ENCODE data around the gene HABP2.

HABP2 gene

GRCh38 chr10:113620936-113621335 lies 68.1 kb downstream of the HABP2 start:
- Histone ChIP-seq H3K79me2 (ENCODE audit: insufficient read depth, low read length) (no peaks in the 10 kb centered on the region), H3K4me2 (ENCODE audit: low read depth, low read length, poor library complexity, severe bottlenecking) (no peak overlapping the region), H3K27me3 (ENCODE audit: low read length) (no peaks in the 10 kb centered on the region), H3F3A (ENCODE audit: insufficient read depth) (no peaks in the 10 kb centered on the region), H3K4me3 (ENCODE audit: insufficient read depth, low read length, poor library complexity, severe bottlenecking) (no peak overlapping the region), H3K9ac (ENCODE audit: low read length) (no peak overlapping the region), H3K27ac (ENCODE audit: low read depth, low read length) (no peak overlapping the region), H4K20me1 (ENCODE audit: low read depth, low read length) (no peaks in the 10 kb centered on the region), H2AFZ (ENCODE audit: low read depth, low read length, severe bottlenecking) (no peak overlapping the region), H3K9me2 (replicated peaks; ENCODE audit: insufficient read depth, low read length) (no peaks in the 10 kb centered on the region), H3K9me3 (ENCODE audit: insufficient read depth, low read length) (no peaks in the 10 kb centered on the region), H3K36me3 (ENCODE audit: low read length) (no peaks in the 10 kb centered on the region)
- TF ChIP-seq CTCF (IDR thresholded peaks at IDR 0.05; ENCODE audit: insufficient read depth, low read length, poor library complexity, severe bottlenecking) (no peak), EZH2phosphoT487 (conservative IDR thresholded peaks at IDR 0.05; ENCODE audit: low read length) (no peak)

- no peak overlapping the region for H3K27ac ChIP-seq (ENCODE audit: low read depth, low read length)
- H3K79me2 ChIP-seq (ENCODE audit: insufficient read depth, low read length) = no peaks in the 10 kb centered on the region
- no peaks in the 10 kb centered on the region for H3F3A ChIP-seq (ENCODE audit: insufficient read depth)
- TF ChIP-seq EZH2phosphoT487 (conservative IDR thresholded peaks at IDR 0.05; ENCODE audit: low read length) = no peak
- no peak for TF ChIP-seq CTCF (IDR thresholded peaks at IDR 0.05; ENCODE audit: insufficient read depth, low read length, poor library complexity, severe bottlenecking)
- no peak overlapping the region for H3K4me3 ChIP-seq (ENCODE audit: insufficient read depth, low read length, poor library complexity, severe bottlenecking)
- no peaks in the 10 kb centered on the region for H3K36me3 ChIP-seq (ENCODE audit: low read length)
- no peaks in the 10 kb centered on the region for H3K9me2 ChIP-seq (replicated peaks; ENCODE audit: insufficient read depth, low read length)
- H3K4me2 ChIP-seq (ENCODE audit: low read depth, low read length, poor library complexity, severe bottlenecking) = no peak overlapping the region
- H3K27me3 ChIP-seq (ENCODE audit: low read length) = no peaks in the 10 kb centered on the region
- no peak overlapping the region for H2AFZ ChIP-seq (ENCODE audit: low read depth, low read length, severe bottlenecking)
- H3K9ac ChIP-seq (ENCODE audit: low read length) = no peak overlapping the region
- no peaks in the 10 kb centered on the region for H3K9me3 ChIP-seq (ENCODE audit: insufficient read depth, low read length)
- H4K20me1 ChIP-seq (ENCODE audit: low read depth, low read length) = no peaks in the 10 kb centered on the region
Observed at GRCh38 chr10:113621799-113622198, 68.9 kb downstream of the HABP2 start.

GRCh38 chr10:113622831-113623230 lies 70.0 kb downstream of the HABP2 start:
- Histone ChIP-seq H3F3A (ENCODE audit: insufficient read depth) (no peaks in the 10 kb centered on the region), H3K4me2 (ENCODE audit: low read depth, low read length, poor library complexity, severe bottlenecking) (no peak overlapping the region), H3K4me3 (ENCODE audit: insufficient read depth, low read length, poor library complexity, severe bottlenecking) (no peak overlapping the region), H3K36me3 (ENCODE audit: low read length) (no peaks in the 10 kb centered on the region), H3K9ac (ENCODE audit: low read length) (no peak overlapping the region), H2AFZ (ENCODE audit: low read depth, low read length, severe bottlenecking) (no peak overlapping the region), H3K9me3 (ENCODE audit: insufficient read depth, low read length) (no peaks in the 10 kb centered on the region), H3K27me3 (ENCODE audit: low read length) (no peaks in the 10 kb centered on the region), H4K20me1 (ENCODE audit: low read depth, low read length) (no peaks in the 10 kb centered on the region), H3K79me2 (ENCODE audit: insufficient read depth, low read length) (no peaks in the 10 kb centered on the region), H3K27ac (ENCODE audit: low read depth, low read length) (no peak overlapping the region), H3K9me2 (replicated peaks; ENCODE audit: insufficient read depth, low read length) (no peaks in the 10 kb centered on the region)
- TF ChIP-seq CTCF (IDR thresholded peaks at IDR 0.05; ENCODE audit: insufficient read depth, low read length, poor library complexity, severe bottlenecking) (no peak), EZH2phosphoT487 (conservative IDR thresholded peaks at IDR 0.05; ENCODE audit: low read length) (no peak)
